Measurements from ENCODE around the gene SAC3D1. TPM values are rescaled to one million over a fixed set of nuclear protein-coding genes. Genes with fewer than 3 reads are reported as not detected.

Gene SAC3D1
- total RNA-seq, 1 donor from 2014 or later: 12.6 TPM

- no peaks in the 10 kb centered on the region for H3K9me3 ChIP-seq
- intact Hi-C loops (cut with DNase I): no loop called here
- no peak for ATAC-seq
Observed at GRCh38 chr11:65008873-65009272, 32.1 kb upstream of the SAC3D1 start.

GRCh38 chr11:65013130-65013887, 27.7 kb upstream of the SAC3D1 start:
- H3K4me1 ChIP-seq: peaks cover 19% of the 10 kb centered on the region
- peaks cover 6% of the 10 kb centered on the region for H3K36me3 ChIP-seq
- no peaks in the 10 kb centered on the region for H3K9me3 ChIP-seq
- intact Hi-C loops (cut with DNase I): no loop called here
- DNase-seq: peak; percentile 95
- peak overlapping the region; percentile 99 for H3K27ac ChIP-seq
- peak overlapping the region; percentile 76 for H3K4me3 ChIP-seq
- no peaks in the 10 kb centered on the region for H3K27me3 ChIP-seq (ENCODE audit: low read depth)
- peak; percentile 92 to 96 for ATAC-seq
- TF ChIP-seq CTCF (IDR thresholded peaks at IDR 0.05): peak; percentile 86

More at GRCh38 chr11:65008873-65009272, 32.1 kb upstream of the SAC3D1 start:
- TF ChIP-seq CTCF (IDR thresholded peaks at IDR 0.05): no peak
- Histone ChIP-seq H3K36me3 (no peaks in the 10 kb centered on the region), H3K27ac (no peak overlapping the region), H3K4me1 (peaks cover 11% of the 10 kb centered on the region), H3K27me3 (ENCODE audit: low read depth) (no peaks in the 10 kb centered on the region), H3K4me3 (no peak overlapping the region)
- DNase-seq: no peak

- Histone ChIP-seq H3K9me3 (no peaks in the 10 kb centered on the region), H3K36me3 (peaks cover 14% of the 10 kb centered on the region), H3K27ac (peak within 1 kb of the TSS; percentile 99), H3K27me3 (ENCODE audit: low read depth) (no peaks in the 10 kb centered on the region), H3K4me3 (peak within 1 kb of the TSS; percentile 76), H3K4me1 (peaks cover 19% of the 10 kb centered on the region)
- DNase-seq: peak; percentile 94
- intact Hi-C loops (cut with DNase I): no loop called here
- TF ChIP-seq CTCF (IDR thresholded peaks at IDR 0.05): peak; percentile 90
- peak; percentile 93 to 95 for ATAC-seq
Observed at GRCh38 chr11:65013888-65014725, 26.9 kb upstream of the SAC3D1 start, which contains the start of gene ARL2. Gene ARL2, plus strand, starts transcription at chr11:65014160. Its CDS starts 48 bp downstream, at chr11:65014208.

GRCh38 chr11:65014726-65015227, 26.2 kb upstream of the SAC3D1 start:
- no peaks in the 10 kb centered on the region for H3K27me3 ChIP-seq (ENCODE audit: low read depth)
- ATAC-seq: no peak
- TF ChIP-seq CTCF (IDR thresholded peaks at IDR 0.05): no peak
- H3K9me3 ChIP-seq: no peaks in the 10 kb centered on the region
- H3K27ac ChIP-seq: peak overlapping the region; percentile 99
- intact Hi-C loops (cut with DNase I): no loop called here
- peaks cover 20% of the 10 kb centered on the region for H3K36me3 ChIP-seq
- H3K4me1 ChIP-seq: peaks cover 19% of the 10 kb centered on the region
- DNase-seq: no peak
- peak overlapping the region; percentile 76 for H3K4me3 ChIP-seq

- DNase-seq (no peak), ATAC-seq (no peak)
- no peak for TF ChIP-seq CTCF (IDR thresholded peaks at IDR 0.05)
- Histone ChIP-seq H3K36me3 (peaks cover 40% of the 10 kb centered on the region), H3K27me3 (ENCODE audit: low read depth) (no peaks in the 10 kb centered on the region), H3K4me1 (peaks cover 19% of the 10 kb centered on the region), H3K27ac (no peak overlapping the region), H3K9me3 (no peaks in the 10 kb centered on the region), H3K4me3 (no peak overlapping the region)
- intact Hi-C loops (cut with DNase I): no loop called here
Observed at GRCh38 chr11:65016705-65017104, 24.3 kb upstream of the SAC3D1 start.
